Left ventricle myocardium inferior (tissue), 1 donor: Measurements from ENCODE around the gene MYO18A. TPM values are rescaled to one million over a fixed set of nuclear protein-coding genes. Genes with fewer than 3 reads are reported as not detected.

ENCODE experiments used
- DNase-seq: peaks from one replicate; pipeline ENCODE4 v3.0.0-alpha.2; 2020
- H3K27ac ChIP-seq: fragments of 200-600 bp; replicated peaks from 2 replicates; pipeline ENCODE4 v1.8.0; 2021
- H3K27me3 ChIP-seq: fragments of 200-600 bp; 2 replicates; pipeline ENCODE4 v1.8.0; 2021; ENCODE audit warnings: low read depth
- H3K36me3 ChIP-seq: fragments of 200-600 bp; 2 replicates; pipeline ENCODE4 v1.8.0; 2021
- H3K4me1 ChIP-seq: fragments of 200-600 bp; 2 replicates; pipeline ENCODE4 v1.8.0; 2021
- H3K4me3 ChIP-seq: fragments of 200-600 bp; 2 replicates; pipeline ENCODE4 v1.8.0; 2021; ENCODE audit warnings: mild to moderate bottlenecking, moderate library complexity
- H3K9me3 ChIP-seq: fragments of 200-600 bp; replicated peaks from 2 replicates; pipeline ENCODE4 v1.8.0; 2021
- CTCF ChIP-seq: fragments of 200-600 bp; IDR thresholded peaks from 2 replicates; pipeline ENCODE4 v1.8.0; 2021; ENCODE audit warnings: antibody characterized with exemption, mild to moderate bottlenecking, borderline replicate concordance
- intact Hi-C: fragments of 100-400 bp; cut with micrococcal nuclease; formaldehyde crosslinking; loops from one replicate; pipeline ENCODE4 v1.11.0; 2022
- total RNA-seq: library from RNA; stranded (reverse); fragmentation: NEBNext Ultra II Directional; extraction: Animal tissue kit (Norgen Biotek cat#: 25700); gene quantifications from one replicate; pipeline ENCODE4 v1.2.1, GENCODE V29; 2021
- donor health status: DM: no; HTN: yes; CAD: no; lungs with severe emphysema.

The MYO18A gene
- total RNA-seq, 1 donor from 2014 or later, result 397 TPM

- H3K4me1 ChIP-seq, result no peaks in the 10 kb centered on the region
- intact Hi-C loops, result no loop called here
- no peak overlapping the region for H3K27ac ChIP-seq
- no peak for TF ChIP-seq CTCF
- no peaks in the 10 kb centered on the region for H3K36me3 ChIP-seq
- no peak overlapping the region for H3K4me3 ChIP-seq
- no peaks in the 10 kb centered on the region for H3K9me3 ChIP-seq
- DNase-seq, result no peak
- no peaks in the 10 kb centered on the region for H3K27me3 ChIP-seq
These were observed 10.5 kb upstream of the MYO18A start for GRCh38 chr17:29190592-29191207.

- TF ChIP-seq CTCF, result no peak
- no peak for DNase-seq
- intact Hi-C loops, result no loop called here
- no peak overlapping the region for H3K27ac ChIP-seq
- no peaks in the 10 kb centered on the region for H3K4me1 ChIP-seq
- no peaks in the 10 kb centered on the region for H3K9me3 ChIP-seq
- H3K4me3 ChIP-seq, result no peak overlapping the region
- H3K27me3 ChIP-seq, result no peaks in the 10 kb centered on the region
- no peaks in the 10 kb centered on the region for H3K36me3 ChIP-seq
These were observed 9.8 kb upstream of the MYO18A start for GRCh38 chr17:29190039-29190438.

- intact Hi-C loops, result no loop called here
- Histone ChIP-seq H3K4me3 (no peak overlapping the region), H3K36me3 (no peaks in the 10 kb centered on the region), H3K27me3 (no peaks in the 10 kb centered on the region), H3K9me3 (no peaks in the 10 kb centered on the region), H3K4me1 (no peaks in the 10 kb centered on the region), H3K27ac (no peak overlapping the region)
- TF ChIP-seq CTCF, result no peak
- DNase-seq, result no peak
These were observed 9.2 kb upstream of the MYO18A start for GRCh38 chr17:29189355-29189754.

- no peak for TF ChIP-seq CTCF
- Histone ChIP-seq H3K27ac (peak overlapping the region; percentile 92), H3K4me3 (no peak overlapping the region), H3K9me3 (no peaks in the 10 kb centered on the region), H3K27me3 (no peaks in the 10 kb centered on the region), H3K4me1 (peaks cover 50% of the 10 kb centered on the region), H3K36me3 (no peaks in the 10 kb centered on the region)
- no peak for DNase-seq
- intact Hi-C loops, result loop anchor here (5.0 kb wide), 1 partner anchor 39 kb away; no protein-coding TSS in a partner anchor
These were observed 1.0 kb upstream of the MYO18A start for GRCh38 chr17:29181226-29181625.

GRCh38 chr17:29180788-29181160 is 576 bp upstream of the MYO18A start:
- Histone ChIP-seq H3K27me3 (no peaks in the 10 kb centered on the region), H3K27ac (peak overlapping the region; percentile 92), H3K4me1 (peaks cover 55% of the 10 kb centered on the region), H3K4me3 (peak overlapping the region; percentile 81), H3K9me3 (no peaks in the 10 kb centered on the region), H3K36me3 (no peaks in the 10 kb centered on the region)
- intact Hi-C loops, result loop anchor here (5.0 kb wide), 1 partner anchor 38 kb away; no protein-coding TSS in a partner anchor
- TF ChIP-seq CTCF, result no peak
- no peak for DNase-seq
